H9 (cell line): ENCODE results near the gene CCDC148. TPM values are rescaled to one million over a fixed set of nuclear protein-coding genes. Genes with fewer than 3 reads are reported as not detected.

Experiments used
- DNase-seq: peaks from one replicate; pipeline ENCODE4 v3.0.0-alpha.2; 2017
- H2AFZ ChIP-seq: one replicate; pipeline ENCODE4 v1.6.1; 2013; ENCODE audit warnings: mild to moderate bottlenecking, low read length, control low read depth, moderate library complexity
- H2AK5ac ChIP-seq: 2 replicates; pipeline ENCODE4 v1.6.1; 2013; ENCODE audit warnings: low read length, control low read depth, mixed read lengths; ENCODE audit not compliant: insufficient read length
- H2BK120ac ChIP-seq: one replicate; pipeline ENCODE4 v1.6.1; 2013; ENCODE audit warnings: low read depth, mild to moderate bottlenecking, low read length, control low read depth, inconsistent platforms; ENCODE audit not compliant: poor library complexity, severe bottlenecking
- H2BK12ac ChIP-seq: 2 replicates; pipeline ENCODE4 v1.6.1; 2013; ENCODE audit warnings: low read length, control low read depth, mixed read lengths, low read depth; ENCODE audit not compliant: insufficient read length
- H2BK15ac ChIP-seq: 2 replicates; pipeline ENCODE4 v1.6.1; 2013; ENCODE audit warnings: low read depth, low read length, control low read depth
- H2BK20ac ChIP-seq: one replicate; pipeline ENCODE4 v1.6.1; 2013; ENCODE audit warnings: low read depth, mild to moderate bottlenecking, low read length, control low read depth, inconsistent platforms; ENCODE audit not compliant: poor library complexity, severe bottlenecking
- H2BK5ac ChIP-seq: 2 replicates; pipeline ENCODE4 v1.6.1; 2013; ENCODE audit warnings: low read length, control low read depth, mixed read lengths; ENCODE audit not compliant: insufficient read length
- H3K14ac ChIP-seq: 2 replicates; pipeline ENCODE4 v1.6.1; 2013; ENCODE audit warnings: low read length, control low read depth; ENCODE audit not compliant: insufficient read depth
- H3K18ac ChIP-seq: 2 replicates; pipeline ENCODE4 v1.6.1; 2013; ENCODE audit warnings: low read depth, mild to moderate bottlenecking, mixed read lengths, low read length, control low read depth; ENCODE audit not compliant: insufficient read length
- H3K23ac ChIP-seq: 2 replicates; pipeline ENCODE4 v1.6.1; 2013; ENCODE audit warnings: low read length, control low read depth, mixed read lengths, low read depth; ENCODE audit not compliant: insufficient read length
- H3K23me2 ChIP-seq: 2 replicates; pipeline ENCODE4 v1.6.1; 2013; ENCODE audit warnings: low read depth, mild to moderate bottlenecking, mixed read lengths, low read length, control low read depth; ENCODE audit not compliant: insufficient read length, poor library complexity, severe bottlenecking
- H3K27ac ChIP-seq: 2 replicates; pipeline ENCODE4 v1.5.1; 2013; ENCODE audit warnings: low read length, control low read depth, mixed read lengths, low read depth; ENCODE audit not compliant: insufficient read length
- H3K27me3 ChIP-seq: 2 replicates; pipeline ENCODE4 v1.6.1; 2013; ENCODE audit warnings: low read length, control low read depth, inconsistent platforms; ENCODE audit not compliant: insufficient read depth
- H3K4ac ChIP-seq: 2 replicates; pipeline ENCODE4 v1.6.1; 2013; ENCODE audit warnings: low read depth, mild to moderate bottlenecking, control low read depth, inconsistent platforms, low read length, moderate library complexity
- H3K4me1 ChIP-seq: 2 replicates; pipeline ENCODE4 v1.6.1; 2013; ENCODE audit warnings: low read length, control low read depth, inconsistent platforms; ENCODE audit not compliant: insufficient read depth
- H3K4me2 ChIP-seq: 2 replicates; pipeline ENCODE4 v1.6.1; 2013; ENCODE audit warnings: low read length, control low read depth, mixed read lengths; ENCODE audit not compliant: insufficient read length, insufficient read depth
- H3K56ac ChIP-seq: 2 replicates; pipeline ENCODE4 v1.6.1; 2013; ENCODE audit warnings: low read depth, mild to moderate bottlenecking, mixed read lengths, low read length, control low read depth; ENCODE audit not compliant: insufficient read length
- H3K79me1 ChIP-seq: 2 replicates; pipeline ENCODE4 v1.6.1; 2013; ENCODE audit warnings: low read depth, mild to moderate bottlenecking, moderate library complexity, low read length, control low read depth, inconsistent platforms; ENCODE audit not compliant: insufficient read depth, poor library complexity, severe bottlenecking
- H3K79me2 ChIP-seq: 2 replicates; pipeline ENCODE4 v1.6.1; 2013; ENCODE audit warnings: low read length, control low read depth, inconsistent platforms; ENCODE audit not compliant: insufficient read depth
- H3K9ac ChIP-seq: 2 replicates; pipeline ENCODE4 v1.6.1; 2013; ENCODE audit warnings: low read length, control low read depth, mixed read lengths; ENCODE audit not compliant: insufficient read length; ENCODE audit errors: extremely low read depth
- H3K9me3 ChIP-seq: one replicate; pipeline ENCODE4 v1.6.1; 2013; ENCODE audit warnings: low read depth, low read length, inconsistent platforms; ENCODE audit not compliant: control insufficient read depth
- H3T11ph ChIP-seq: one replicate; pipeline ENCODE4 v1.6.1; 2013; ENCODE audit warnings: mild to moderate bottlenecking, low read length, control low read depth, inconsistent platforms
- H4K20me1 ChIP-seq: one replicate; pipeline ENCODE4 v1.6.1; 2013; ENCODE audit not compliant: control insufficient read depth, insufficient read length, insufficient read depth
- H4K5ac ChIP-seq: 2 replicates; pipeline ENCODE4 v1.6.1; 2013; ENCODE audit warnings: low read depth, mild to moderate bottlenecking, mixed read lengths, low read length, control low read depth; ENCODE audit not compliant: insufficient read length
- H4K8ac ChIP-seq: replicated peaks from 2 replicates; pipeline ENCODE4 v1.6.1; 2013; ENCODE audit warnings: low read length, control low read depth, mixed read lengths, low read depth; ENCODE audit not compliant: insufficient read length
- H4K91ac ChIP-seq: 2 replicates; pipeline ENCODE4 v1.6.1; 2013; ENCODE audit warnings: low read depth, mild to moderate bottlenecking, moderate library complexity, mixed read lengths, low read length, control low read depth; ENCODE audit not compliant: insufficient read length
- H3K27ac Mint-ChIP-seq, 3 experiments: 2 replicates in 2 of 3; 3 replicates in 1 of 3; pipeline ENCODE4 v1.8.0; 2020 to 2021; ENCODE audit warnings: mixed read lengths in 3 of 3, mild to moderate bottlenecking in 1 of 3, moderate library complexity in 1 of 3
- H3K27me3 Mint-ChIP-seq: 2 replicates; pipeline ENCODE4 v1.8.0; 2021; ENCODE audit warnings: low read depth, mild to moderate bottlenecking, moderate library complexity, mixed read lengths
- H3K36me3 Mint-ChIP-seq, 3 experiments: 2 replicates in 2 of 3; 3 replicates in 1 of 3; pipeline ENCODE4 v1.8.0; 2020 to 2021; ENCODE audit warnings: low read depth in 3 of 3, mixed read lengths in 3 of 3; ENCODE audit not compliant: insufficient read depth in 1 of 3
- H3K4me1 Mint-ChIP-seq, 2 experiments: 2 replicates each; pipeline ENCODE4 v1.8.0; 2020; ENCODE audit warnings: mixed read lengths in 2 of 2
- H3K4me3 Mint-ChIP-seq, 2 experiments: 2 replicates in 1 of 2; 3 replicates in 1 of 2; pipeline ENCODE4 v1.8.0; 2020 to 2021; ENCODE audit warnings: mild to moderate bottlenecking in 2 of 2, mixed read lengths in 2 of 2, moderate library complexity in 1 of 2
- H3K9me3 Mint-ChIP-seq, 2 experiments: 2 replicates in 1 of 2; 3 replicates in 1 of 2; pipeline ENCODE4 v1.8.0; 2020; ENCODE audit warnings: mild to moderate bottlenecking in 2 of 2, mixed read lengths in 2 of 2, moderate library complexity in 1 of 2
- total RNA-seq: library from RNA; stranded (reverse); gene quantifications from 2 replicates; pipeline ENCODE4 v1.2.1, GENCODE V29; 2021
- TF ChIP-seq, protein P1 (sequence below): fragments of 200-600 bp; sonication (generic); conservative IDR thresholded peaks from 3 replicates; pipeline ENCODE4 v1.8.0; 2021; ENCODE audit warnings: antibody characterized with exemption, mild to moderate bottlenecking

Gene CCDC148
- total RNA-seq, 1 experiment from 2014 or later, result 1.5 TPM

DNA sequence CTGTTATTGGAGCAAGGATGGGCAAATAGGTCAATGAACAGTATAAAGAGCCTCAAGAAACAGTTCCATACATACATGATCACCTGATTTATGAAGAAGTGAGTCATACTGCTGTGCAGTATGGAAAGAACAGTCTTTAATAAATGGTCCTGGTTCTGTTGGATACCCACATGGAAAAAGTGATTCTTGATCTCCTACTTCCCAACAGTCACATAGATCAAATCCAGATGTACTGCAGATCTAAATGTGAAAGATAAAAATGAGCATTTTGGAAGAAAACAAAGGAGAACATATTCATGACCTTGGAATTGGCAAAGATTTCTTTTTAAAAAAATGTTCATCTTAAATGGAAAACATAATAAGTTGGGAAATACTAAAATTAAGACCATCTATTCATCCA, 75.8 kb downstream of the CCDC148 start:
- no peaks in the 10 kb centered on the region for H3K27me3 Mint-ChIP-seq
- H2BK5ac ChIP-seq, result no peak overlapping the region
- H4K20me1 ChIP-seq, result no peaks in the 10 kb centered on the region
- no peak overlapping the region for H2BK15ac ChIP-seq
- DNase-seq, result no peak
- no peak overlapping the region for H3K56ac ChIP-seq
- H3K14ac ChIP-seq, result no peak overlapping the region
- H3K23ac ChIP-seq, result no peak overlapping the region
- no peak overlapping the region for H4K5ac ChIP-seq
- 0 out of 4 replicates have a peak, but pooled peaks cover 0 to 3% of the 10 kb centered on the region in 2 experiments for H3K4me1 Mint-ChIP-seq
- H2BK120ac ChIP-seq, result no peak overlapping the region
- H3K27ac ChIP-seq, result no peak overlapping the region
- no peak overlapping the region for H2AK5ac ChIP-seq
- no peak overlapping the region for H2BK12ac ChIP-seq
- no peaks in the 10 kb centered on the region for H3K79me1 ChIP-seq
- no peak overlapping the region for H4K91ac ChIP-seq
- H3T11ph ChIP-seq, result no peak overlapping the region
- no peaks in the 10 kb centered on the region for H3K23me2 ChIP-seq
- H3K18ac ChIP-seq, result no peak overlapping the region
- H2AFZ ChIP-seq, result no peak overlapping the region
- H3K4me3 Mint-ChIP-seq, result no peak overlapping the region
- peaks cover 6 to 7% of the 10 kb centered on the region in 2 experiments for H3K9me3 Mint-ChIP-seq
- H3K9me3 ChIP-seq, result no peaks in the 10 kb centered on the region
- H3K4me2 ChIP-seq, result no peak overlapping the region
- H3K36me3 Mint-ChIP-seq, result peaks cover 0 to 5% (median 0%) of the 10 kb centered on the region in 3 experiments; a peak in 2 of 7 replicates
- H3K27me3 ChIP-seq, result no peaks in the 10 kb centered on the region
- no peak overlapping the region for H3K27ac Mint-ChIP-seq
- H3K4ac ChIP-seq, result no peak overlapping the region
- 0 out of 2 replicates have a peak, but pooled peaks cover 2% of the 10 kb centered on the region for H3K79me2 ChIP-seq
- no peak overlapping the region for H3K9ac ChIP-seq
- H2BK20ac ChIP-seq, result no peak overlapping the region
- no peak overlapping the region for H4K8ac ChIP-seq
- H3K4me1 ChIP-seq, result no peaks in the 10 kb centered on the region
- TF ChIP-seq, protein P1, sequence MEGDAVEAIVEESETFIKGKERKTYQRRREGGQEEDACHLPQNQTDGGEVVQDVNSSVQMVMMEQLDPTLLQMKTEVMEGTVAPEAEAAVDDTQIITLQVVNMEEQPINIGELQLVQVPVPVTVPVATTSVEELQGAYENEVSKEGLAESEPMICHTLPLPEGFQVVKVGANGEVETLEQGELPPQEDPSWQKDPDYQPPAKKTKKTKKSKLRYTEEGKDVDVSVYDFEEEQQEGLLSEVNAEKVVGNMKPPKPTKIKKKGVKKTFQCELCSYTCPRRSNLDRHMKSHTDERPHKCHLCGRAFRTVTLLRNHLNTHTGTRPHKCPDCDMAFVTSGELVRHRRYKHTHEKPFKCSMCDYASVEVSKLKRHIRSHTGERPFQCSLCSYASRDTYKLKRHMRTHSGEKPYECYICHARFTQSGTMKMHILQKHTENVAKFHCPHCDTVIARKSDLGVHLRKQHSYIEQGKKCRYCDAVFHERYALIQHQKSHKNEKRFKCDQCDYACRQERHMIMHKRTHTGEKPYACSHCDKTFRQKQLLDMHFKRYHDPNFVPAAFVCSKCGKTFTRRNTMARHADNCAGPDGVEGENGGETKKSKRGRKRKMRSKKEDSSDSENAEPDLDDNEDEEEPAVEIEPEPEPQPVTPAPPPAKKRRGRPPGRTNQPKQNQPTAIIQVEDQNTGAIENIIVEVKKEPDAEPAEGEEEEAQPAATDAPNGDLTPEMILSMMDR, result no peak
